ENCODE results near the gene RAD23A. TPM values are rescaled to one million over a fixed set of nuclear protein-coding genes. Genes with fewer than 3 reads are reported as not detected.

Gene RAD23A
- total RNA-seq, 1 experiment from 2014 or later, result 129 TPM

DNA sequence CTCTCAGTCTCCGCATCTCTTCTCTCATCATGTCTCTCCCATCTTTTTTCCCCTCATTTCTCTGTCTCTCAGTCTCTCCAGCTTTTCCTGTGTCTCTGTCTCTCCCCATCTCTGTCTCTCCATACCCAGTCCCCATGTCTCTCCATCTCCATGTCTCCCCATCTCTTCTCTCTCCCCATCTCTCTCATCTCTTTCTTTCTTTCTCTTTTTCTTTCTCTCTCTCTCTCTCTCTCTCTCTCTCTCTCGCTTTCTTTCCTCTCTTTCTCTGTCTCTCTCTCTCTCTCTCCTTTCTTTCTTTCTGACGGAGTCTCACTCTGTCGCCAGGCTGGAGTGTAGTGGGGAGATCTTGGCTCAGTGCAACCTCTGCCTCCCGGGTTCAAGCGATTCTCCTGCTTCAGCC, 37.0 kb downstream of the RAD23A start:
- H3K4me3 ChIP-seq, result no peak overlapping the region
- no peak for DNase-seq
- peaks cover 26% of the 10 kb centered on the region for H3K4me1 ChIP-seq
- H3K36me3 ChIP-seq, result no peaks in the 10 kb centered on the region
- no peaks in the 10 kb centered on the region for H3K27me3 ChIP-seq
- H3K9me3 ChIP-seq (replicated peaks), result no peaks in the 10 kb centered on the region
- H3K27ac ChIP-seq, result no peak overlapping the region

DNA sequence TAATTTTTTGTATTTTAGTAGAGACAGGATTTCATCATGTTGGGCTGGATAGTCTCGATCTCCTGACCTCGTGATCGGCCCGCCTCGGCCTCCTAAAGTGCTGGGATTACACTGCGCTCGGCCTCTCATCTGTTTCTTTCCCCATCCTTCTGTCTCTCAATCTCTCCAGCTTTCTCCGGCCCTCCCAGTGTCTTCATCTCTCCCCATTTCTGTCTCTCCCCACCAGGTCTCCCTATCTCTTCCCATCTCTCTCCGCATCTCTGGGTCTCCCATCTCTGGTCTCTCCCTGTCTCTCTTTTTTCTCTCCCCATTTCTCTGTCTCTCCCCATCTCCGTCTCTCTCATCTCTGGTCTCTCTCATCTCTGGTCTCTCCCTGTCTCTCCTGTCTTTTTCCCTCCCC, 37.4 kb downstream of the RAD23A start:
- no peak overlapping the region for H3K27ac ChIP-seq

DNA sequence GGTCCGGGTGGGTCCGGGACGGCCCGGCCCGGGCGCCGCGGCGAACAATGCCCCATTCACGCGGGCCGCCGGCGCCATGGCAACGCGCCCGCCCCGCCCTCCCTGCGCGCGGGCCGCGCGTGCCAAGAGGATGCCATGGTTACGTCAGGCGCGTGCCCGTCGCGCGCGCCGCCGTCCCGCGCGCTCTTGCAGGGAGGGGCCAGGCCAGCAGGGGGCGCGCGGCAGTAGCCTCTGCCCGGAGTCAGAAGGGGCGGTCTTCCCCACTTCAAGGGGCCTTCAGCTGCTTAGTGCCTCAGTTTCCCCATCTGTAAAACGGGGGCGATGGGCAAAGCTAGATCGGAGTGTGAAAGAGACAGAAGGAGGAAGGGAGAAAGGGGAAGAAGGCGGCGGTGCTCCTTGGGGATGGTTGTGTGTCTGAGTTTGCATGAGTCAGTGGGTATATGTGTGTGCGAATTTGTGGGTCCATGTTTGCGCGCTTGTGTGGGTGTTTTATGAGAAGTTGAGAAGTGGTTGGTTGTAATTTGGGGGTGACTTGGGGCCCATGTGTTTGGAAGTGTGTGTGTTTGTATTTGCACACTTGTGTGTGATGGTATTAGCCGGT, 38.0 kb downstream of the RAD23A start:
- no peak overlapping the region; the same call in 1 of the 2 replicates for H3K27ac ChIP-seq
- H3K27me3 ChIP-seq, result no peaks in the 10 kb centered on the region
- DNase-seq, result peak; percentile 84 to 93
- no peaks in the 10 kb centered on the region for H3K36me3 ChIP-seq
- H3K9me3 ChIP-seq (replicated peaks), result no peaks in the 10 kb centered on the region
- H3K4me1 ChIP-seq, result peaks cover 26% of the 10 kb centered on the region
- H3K4me3 ChIP-seq, result peak overlapping the region; percentile 48

More for the DNA sequence above, 37.4 kb downstream of the RAD23A start:
- H3K4me3 ChIP-seq, result peak overlapping the region; percentile 48
- H3K27me3 ChIP-seq, result no peaks in the 10 kb centered on the region
- H3K9me3 ChIP-seq (replicated peaks), result no peaks in the 10 kb centered on the region
- no peaks in the 10 kb centered on the region for H3K36me3 ChIP-seq
- no peak for DNase-seq
- H3K4me1 ChIP-seq, result peaks cover 26% of the 10 kb centered on the region

DNA sequence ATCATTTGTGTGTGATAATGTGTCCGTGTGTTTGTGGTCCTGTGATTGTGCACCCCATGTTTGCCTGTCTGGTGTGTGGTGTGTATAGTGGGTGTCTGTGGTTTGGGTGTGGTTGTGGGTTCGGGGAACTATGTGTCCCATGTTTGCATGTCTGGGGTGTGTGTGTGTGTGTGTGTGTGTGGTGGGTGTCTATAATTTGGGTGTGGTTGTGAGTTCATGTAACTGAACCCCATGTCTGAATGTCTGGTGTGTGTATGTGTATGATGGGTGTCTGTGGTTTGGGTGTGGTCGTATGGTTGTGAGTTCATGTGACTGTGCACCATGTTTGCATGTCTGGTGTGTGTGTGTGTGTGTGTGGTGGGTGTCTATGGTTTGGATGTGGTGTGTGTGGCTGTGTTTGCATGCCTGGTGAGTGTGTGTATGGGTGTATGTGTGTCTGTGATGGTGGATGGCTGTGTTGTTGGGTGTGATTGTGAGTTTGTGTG, 38.5 kb downstream of the RAD23A start:
- Histone ChIP-seq H3K9me3 (replicated peaks) (no peaks in the 10 kb centered on the region), H3K27me3 (no peaks in the 10 kb centered on the region), H3K36me3 (no peaks in the 10 kb centered on the region), H3K4me1 (peaks cover 26% of the 10 kb centered on the region), H3K27ac (peak overlapping the region; percentile 88), H3K4me3 (peak overlapping the region; percentile 42)
- DNase-seq, result no peak

DNA sequence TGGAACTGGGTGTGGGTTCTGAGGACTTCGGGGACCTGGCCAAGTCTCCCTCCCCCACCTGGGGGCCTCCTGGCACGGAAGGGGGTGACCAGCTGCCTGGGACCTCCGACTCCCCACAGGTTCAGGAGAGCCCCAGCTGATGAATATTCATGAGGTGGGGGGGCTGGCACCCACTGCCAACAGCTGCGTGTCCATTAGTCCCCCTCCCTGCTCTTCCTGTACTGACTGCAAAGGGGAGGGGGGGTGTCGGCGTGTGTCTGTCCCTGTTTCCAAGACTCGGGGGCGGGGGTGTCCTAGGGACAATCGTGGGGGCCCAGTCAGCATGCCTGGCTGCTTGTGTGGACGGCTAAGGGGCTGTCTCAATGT, 39.0 kb downstream of the RAD23A start:
- H3K36me3 ChIP-seq, result no peaks in the 10 kb centered on the region
- no peaks in the 10 kb centered on the region for H3K9me3 ChIP-seq (replicated peaks)
- peak overlapping the region; percentile 88 for H3K27ac ChIP-seq
- peak; percentile 86 to 88 for DNase-seq
- peak overlapping the region; percentile 42 for H3K4me3 ChIP-seq
- H3K27me3 ChIP-seq, result no peaks in the 10 kb centered on the region
- peaks cover 26% of the 10 kb centered on the region for H3K4me1 ChIP-seq

DNA sequence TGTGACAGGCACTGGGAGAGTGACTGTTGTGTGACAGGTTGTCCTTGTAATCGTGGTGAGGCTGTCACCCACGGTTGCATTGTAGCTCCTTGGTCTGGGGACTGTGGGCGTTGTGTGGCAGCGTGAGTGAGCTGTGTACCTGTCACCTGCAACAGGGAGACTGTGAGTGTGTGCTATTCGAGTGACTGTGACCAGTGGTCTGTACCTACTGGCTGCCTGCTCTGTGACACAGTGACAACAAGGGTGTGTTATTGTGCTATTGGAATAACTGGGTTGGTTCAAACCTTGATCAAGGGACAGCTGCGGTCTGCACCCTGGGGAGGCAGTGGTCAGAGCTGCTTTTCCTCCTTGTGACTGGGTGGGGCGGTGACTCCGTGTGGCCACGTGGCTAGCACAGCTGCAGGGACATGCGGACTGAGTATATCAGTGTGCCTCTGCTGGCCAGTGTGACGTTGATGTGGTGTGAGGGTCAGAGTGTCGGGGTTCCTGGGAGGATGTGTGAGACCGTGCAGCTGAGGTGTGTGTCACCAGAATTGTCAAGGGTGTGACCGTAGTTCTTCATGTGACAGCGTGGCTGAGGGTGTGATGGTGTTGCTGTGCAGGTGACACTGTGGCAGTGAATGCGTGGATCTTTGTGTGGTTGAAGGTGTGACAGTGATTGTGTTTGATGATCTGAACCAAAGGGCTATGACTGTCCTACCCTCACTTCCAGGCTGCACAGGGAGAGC, 39.6 kb downstream of the RAD23A start:
- DNase-seq, result peak; percentile 97 to 98
- Histone ChIP-seq H3K27me3 (no peaks in the 10 kb centered on the region), H3K4me1 (peaks cover 26% of the 10 kb centered on the region), H3K36me3 (no peaks in the 10 kb centered on the region), H3K27ac (peak overlapping the region; percentile 88), H3K4me3 (peak overlapping the region; percentile 42), H3K9me3 (replicated peaks) (no peaks in the 10 kb centered on the region)

DNA sequence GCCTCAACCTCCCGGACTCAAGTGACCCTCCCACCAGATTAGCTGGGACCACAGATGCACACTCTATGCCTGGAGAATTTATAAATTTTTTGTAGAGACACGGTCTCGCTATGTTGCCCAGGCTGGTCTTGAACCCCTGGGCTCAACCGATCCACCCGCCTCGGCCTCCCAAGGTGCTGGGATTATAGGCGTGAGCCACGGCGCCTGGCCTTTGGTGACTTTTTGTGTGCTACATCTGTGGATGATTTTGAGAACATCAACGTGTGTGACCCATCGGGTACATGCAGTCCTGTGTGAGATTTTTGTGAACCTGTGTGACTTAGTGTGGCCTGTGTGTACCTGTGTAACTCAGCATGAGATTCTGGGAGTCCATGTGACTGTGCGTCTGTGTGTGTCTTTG, 41.1 kb downstream of the RAD23A start:
- Histone ChIP-seq H3K4me1 (peaks cover 26% of the 10 kb centered on the region), H3K9me3 (replicated peaks) (no peaks in the 10 kb centered on the region), H3K27me3 (no peaks in the 10 kb centered on the region), H3K4me3 (no peak overlapping the region), H3K27ac (no peak overlapping the region; the same call in 1 of the 2 replicates), H3K36me3 (no peaks in the 10 kb centered on the region)
- no peak for DNase-seq

DNA sequence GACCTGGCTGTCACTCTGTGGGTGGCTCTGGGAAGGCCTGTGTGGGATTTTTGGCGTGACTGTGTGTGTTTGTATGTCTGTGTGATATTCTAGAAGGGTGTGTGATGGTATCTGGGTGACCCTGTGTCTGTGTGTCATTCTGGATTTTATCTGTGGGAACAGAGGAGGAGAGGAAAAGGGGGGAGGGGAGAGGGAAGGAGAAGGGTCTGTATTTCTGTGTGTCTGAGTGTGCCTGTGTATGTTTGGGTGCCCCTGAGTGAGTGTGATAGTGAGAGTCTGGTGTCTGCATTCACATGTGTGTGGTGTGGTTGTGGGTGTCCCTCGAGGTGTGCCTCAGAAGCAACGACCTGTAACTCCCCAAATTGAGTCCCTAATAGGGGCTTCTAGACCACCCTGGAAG, 41.5 kb downstream of the RAD23A start:
- no peaks in the 10 kb centered on the region for H3K9me3 ChIP-seq (replicated peaks)
- H3K4me1 ChIP-seq, result peaks cover 26% of the 10 kb centered on the region
- no peak overlapping the region for H3K27ac ChIP-seq
- no peaks in the 10 kb centered on the region for H3K27me3 ChIP-seq
- H3K36me3 ChIP-seq, result no peaks in the 10 kb centered on the region
- no peak overlapping the region for H3K4me3 ChIP-seq
- no peak for DNase-seq

DNA sequence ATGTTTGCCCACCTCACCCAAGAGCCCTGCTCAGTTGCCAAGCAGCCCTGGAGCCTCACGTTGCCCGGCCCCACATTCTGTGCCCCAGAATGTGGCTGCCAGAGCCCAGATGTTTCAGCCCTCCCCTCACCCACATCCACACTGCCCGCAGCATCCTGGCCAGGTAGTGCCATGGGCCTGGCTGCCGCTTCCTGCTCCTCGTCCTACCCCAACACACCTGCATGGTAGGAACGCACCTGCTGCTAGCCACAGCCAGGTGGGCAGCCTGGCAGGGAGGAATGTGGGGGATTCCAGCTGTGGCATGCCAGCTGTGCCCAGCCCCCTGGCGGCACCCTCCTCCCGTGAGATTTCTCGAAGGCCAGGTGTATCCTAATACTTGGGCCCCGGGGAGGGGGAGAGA, 42.1 kb downstream of the RAD23A start:
- peaks cover 26% of the 10 kb centered on the region for H3K4me1 ChIP-seq
- H3K4me3 ChIP-seq, result no peak overlapping the region
- H3K27me3 ChIP-seq, result no peaks in the 10 kb centered on the region
- DNase-seq, result no peak
- H3K27ac ChIP-seq, result no peak overlapping the region
- no peaks in the 10 kb centered on the region for H3K9me3 ChIP-seq (replicated peaks)
- H3K36me3 ChIP-seq, result no peaks in the 10 kb centered on the region

DNA sequence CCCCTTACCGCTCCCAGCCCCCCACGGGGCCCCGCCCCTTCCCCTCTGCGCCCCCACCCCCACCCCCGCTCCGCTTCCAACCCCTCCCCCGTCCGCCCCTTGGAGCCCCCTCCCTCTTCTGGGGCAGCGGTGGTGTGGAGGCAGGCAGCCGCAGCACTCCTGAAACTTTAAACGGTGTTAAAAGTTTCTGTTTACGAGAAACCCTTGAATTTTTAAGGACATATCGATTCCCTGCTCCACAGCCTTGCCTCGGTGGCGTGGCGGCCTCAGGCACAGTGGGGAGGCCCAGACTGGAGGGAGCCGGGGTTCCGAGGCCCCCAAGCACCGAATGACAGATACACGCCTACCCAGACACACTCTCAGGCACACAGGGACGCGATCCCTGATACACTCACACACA, 44.8 kb downstream of the RAD23A start:
- Histone ChIP-seq H3K27me3 (no peaks in the 10 kb centered on the region), H3K36me3 (no peaks in the 10 kb centered on the region), H3K4me3 (no peak overlapping the region), H3K4me1 (peaks cover 12% of the 10 kb centered on the region), H3K27ac (no peak overlapping the region), H3K9me3 (replicated peaks) (no peaks in the 10 kb centered on the region)
- DNase-seq, result no peak

DNA sequence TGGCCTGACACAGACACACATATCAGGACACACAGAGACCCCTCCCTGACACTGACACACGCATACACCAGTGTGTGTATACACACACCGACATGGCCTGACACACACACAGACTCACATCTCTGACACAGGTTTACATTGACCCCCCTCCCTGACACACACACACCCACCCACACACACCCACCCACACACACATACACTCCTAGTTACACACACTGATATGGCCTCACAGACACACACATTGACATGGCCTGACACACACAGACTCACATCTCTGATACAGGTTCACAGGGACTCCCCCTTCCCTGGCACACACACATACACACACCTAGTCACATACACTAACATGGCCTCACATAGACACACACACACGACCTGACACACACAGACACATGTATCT, 45.2 kb downstream of the RAD23A start:
- Histone ChIP-seq H3K36me3 (no peaks in the 10 kb centered on the region), H3K27ac (no peak overlapping the region), H3K9me3 (replicated peaks) (no peaks in the 10 kb centered on the region), H3K4me3 (no peak overlapping the region), H3K27me3 (no peaks in the 10 kb centered on the region), H3K4me1 (peaks cover 9% of the 10 kb centered on the region)
- DNase-seq, result no peak

DNA sequence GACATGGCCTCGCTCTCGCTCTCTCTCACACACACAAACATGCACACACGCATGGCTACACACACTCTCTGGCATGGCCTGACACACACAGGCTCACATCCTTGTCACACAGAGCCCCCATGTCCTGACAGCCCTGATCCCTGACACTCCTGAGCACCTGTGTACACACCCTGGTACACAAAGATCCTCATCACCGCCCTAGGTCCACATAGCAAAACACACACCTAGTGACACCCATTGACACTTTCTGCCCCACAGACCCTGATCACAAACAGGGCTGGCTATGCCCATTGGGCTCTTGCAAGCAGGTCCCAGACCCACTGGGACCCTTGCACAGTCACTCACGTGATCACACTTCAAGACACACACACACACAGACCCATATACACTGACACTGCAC, 45.6 kb downstream of the RAD23A start:
- Histone ChIP-seq H3K4me1 (peaks cover 8% of the 10 kb centered on the region), H3K4me3 (no peak overlapping the region), H3K27ac (no peak overlapping the region), H3K9me3 (replicated peaks) (no peaks in the 10 kb centered on the region), H3K27me3 (no peaks in the 10 kb centered on the region), H3K36me3 (no peaks in the 10 kb centered on the region)
- DNase-seq, result no peak

DNA sequence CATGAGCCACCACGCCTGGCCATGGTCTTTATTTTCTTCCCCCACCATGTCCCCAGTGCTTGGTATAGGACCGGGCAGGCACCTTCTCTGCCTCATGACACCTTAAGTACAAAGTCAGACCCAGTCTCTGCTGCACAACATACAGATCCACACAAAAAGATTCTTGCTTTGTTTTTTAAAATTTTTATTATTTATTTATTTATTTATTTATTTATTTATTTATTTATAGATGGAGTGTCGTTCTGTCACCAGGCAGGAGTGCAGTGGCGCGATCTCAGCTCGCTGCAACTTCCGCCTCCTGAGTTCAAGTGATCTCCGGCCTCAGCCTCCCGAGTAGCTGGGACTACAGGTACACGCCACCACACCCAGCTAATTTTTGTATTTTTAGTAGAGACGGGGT, 47.1 kb downstream of the RAD23A start:
- Histone ChIP-seq H3K36me3 (no peaks in the 10 kb centered on the region), H3K27ac (no peak overlapping the region), H3K9me3 (replicated peaks) (no peaks in the 10 kb centered on the region), H3K4me1 (no peaks in the 10 kb centered on the region; the same call in 1 of the 2 replicates), H3K4me3 (no peak overlapping the region), H3K27me3 (no peaks in the 10 kb centered on the region)
- DNase-seq, result no peak

DNA sequence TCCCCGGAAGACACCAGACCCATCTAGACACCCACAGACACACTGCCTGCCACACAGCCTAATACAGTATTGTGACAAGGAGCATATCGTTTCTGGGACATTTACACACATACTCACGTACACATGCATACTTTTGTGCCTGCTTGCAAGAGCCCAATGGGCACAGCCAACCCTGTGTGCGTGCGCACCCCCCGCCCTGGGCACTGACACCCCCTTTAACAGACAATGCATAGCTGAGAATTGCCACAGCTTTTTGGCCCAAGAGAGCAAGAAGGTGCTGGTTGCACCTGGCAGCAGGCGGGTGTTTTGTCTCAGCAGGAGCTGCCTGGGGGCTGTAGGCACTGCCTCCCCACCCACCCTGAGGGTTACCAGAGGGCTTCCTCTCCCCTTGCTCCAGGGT, 47.9 kb downstream of the RAD23A start:
- no peak overlapping the region for H3K4me3 ChIP-seq
- H3K27ac ChIP-seq, result no peak overlapping the region
- no peak for DNase-seq
- no peaks in the 10 kb centered on the region for H3K9me3 ChIP-seq (replicated peaks)
- H3K36me3 ChIP-seq, result no peaks in the 10 kb centered on the region
- no peaks in the 10 kb centered on the region for H3K27me3 ChIP-seq
- no peaks in the 10 kb centered on the region; the same call in 1 of the 2 replicates for H3K4me1 ChIP-seq

DNA sequence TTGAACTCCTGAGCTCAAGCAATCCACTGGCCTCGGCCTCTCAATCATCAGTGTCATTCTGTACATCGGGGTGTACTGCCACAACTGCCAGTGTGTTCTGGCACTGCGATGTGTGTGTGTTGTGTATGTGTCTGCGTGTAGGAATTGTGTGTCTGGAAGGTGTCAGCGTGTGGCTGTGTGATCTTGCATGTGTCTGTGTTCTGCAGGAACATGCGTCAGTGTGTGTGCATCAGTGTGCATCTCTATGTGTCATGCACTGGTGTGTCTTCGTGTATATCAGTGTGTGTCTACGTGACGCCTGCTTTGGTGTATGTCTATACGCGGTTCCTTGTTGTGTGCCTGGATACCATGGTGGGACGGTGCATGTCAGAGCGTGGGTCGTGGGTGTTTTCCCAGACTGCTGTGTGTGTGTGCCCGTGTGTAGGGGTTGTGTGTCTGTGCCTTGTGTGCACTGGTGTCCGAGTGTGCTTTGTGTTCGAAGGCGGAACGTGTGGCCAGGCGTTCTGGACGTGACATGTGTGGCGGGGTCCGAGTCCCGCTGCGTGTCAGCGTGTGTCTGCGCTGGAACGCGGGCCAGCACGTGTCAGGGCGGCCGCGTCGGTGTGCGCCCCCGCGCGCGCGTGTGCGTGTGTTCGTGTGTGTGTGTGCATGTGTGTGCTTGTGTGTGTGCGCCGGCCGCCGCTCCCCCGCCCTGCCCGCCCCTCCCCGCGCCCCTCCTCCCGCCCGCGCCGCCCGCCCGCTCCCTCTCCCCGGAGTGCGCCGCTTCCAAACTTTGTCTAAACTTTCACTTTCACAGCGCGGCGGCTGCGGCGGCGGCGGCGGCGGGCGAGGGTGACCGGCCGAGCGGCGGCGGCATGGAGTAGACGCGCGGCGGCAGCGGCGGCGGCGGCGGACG, 49.3 kb downstream of the RAD23A start, which contains the start of gene NFIX:
TSS of gene NFIX (plus strand) at position 775 of the 895 bp plus-strand sequence. CDS start 363 bp downstream, outside the sequence.
- H3K4me3 ChIP-seq, result peak within 1 kb of the TSS; percentile 66
- H3K36me3 ChIP-seq, result no peaks in the 10 kb centered on the region
- H3K27ac ChIP-seq, result no peak within 1 kb of the TSS
- no peaks in the 10 kb centered on the region; the same call in 1 of the 2 replicates for H3K4me1 ChIP-seq
- DNase-seq, result peak; percentile 63 to 73
- no peaks in the 10 kb centered on the region for H3K9me3 ChIP-seq (replicated peaks)
- no peaks in the 10 kb centered on the region for H3K27me3 ChIP-seq
